Upper lobe of right lung (tissue), 1 donor: ENCODE data around the gene INPP4A. TPM values are rescaled to one million over a fixed set of nuclear protein-coding genes. Genes with fewer than 3 reads are reported as not detected.

Experiments used
- ATAC-seq: fragments of 200-7000 bp; cut with Tn5 transposase; one replicate; pipeline ENCODE4 v1.9.1; 2020; ENCODE audit warnings: mild to moderate bottlenecking, moderate library complexity
- DNase-seq: peaks from one replicate; pipeline ENCODE4 v3.0.0-alpha.2; 2020
- H3K27ac ChIP-seq: fragments of 200-600 bp; one replicate; pipeline ENCODE4 v1.8.0; 2022
- H3K27me3 ChIP-seq: fragments of 200-600 bp; one replicate; pipeline ENCODE4 v1.8.0; 2022; ENCODE audit warnings: mild to moderate bottlenecking
- H3K36me3 ChIP-seq: fragments of 200-600 bp; one replicate; pipeline ENCODE4 v1.8.0; 2022
- H3K4me1 ChIP-seq: fragments of 200-600 bp; one replicate; pipeline ENCODE4 v1.8.0; 2022
- H3K4me3 ChIP-seq: fragments of 200-600 bp; one replicate; pipeline ENCODE4 v1.8.0; 2022; ENCODE audit warnings: mild to moderate bottlenecking
- H3K9me3 ChIP-seq: fragments of 200-600 bp; one replicate; pipeline ENCODE4 v1.8.0; 2022
- CTCF ChIP-seq: fragments of 200-600 bp; IDR thresholded peaks from one replicate; pipeline ENCODE4 v1.8.0; 2022; ENCODE audit warnings: antibody characterized with exemption
- intact Hi-C: fragments of 100-400 bp; cut with DNase I; formaldehyde crosslinking; loops from one replicate; pipeline ENCODE4 v1.11.0; 2022
- total RNA-seq: library from RNA; stranded (reverse); fragmentation: NEBNext Ultra II Directional; extraction: Animal tissue kit (Norgen Biotek cat#: 25700); gene quantifications from one replicate; pipeline ENCODE4 v1.2.1, GENCODE V29; 2021
- donor health status: DM: no; HTN: yes; CAD: no; lungs with severe emphysema.

Gene INPP4A
- total RNA-seq, 1 donor from 2014 or later: 35.0 TPM

- Histone ChIP-seq H3K4me1 (peaks cover 24% of the 10 kb centered on the region), H3K27ac (no peak overlapping the region), H3K4me3 (no peak overlapping the region), H3K27me3 (no peaks in the 10 kb centered on the region), H3K9me3 (no peaks in the 10 kb centered on the region), H3K36me3 (no peaks in the 10 kb centered on the region)
- ATAC-seq (no peak), DNase-seq (no peak)
- no peak for TF ChIP-seq CTCF
- intact Hi-C loops: no loop called here
Measured at GRCh38 chr2:98512699-98513098, 68.0 kb downstream of the INPP4A start.

GRCh38 chr2:98514096-98514639, 69.5 kb downstream of the INPP4A start:
- Histone ChIP-seq H3K4me3 (no peak overlapping the region), H3K9me3 (no peaks in the 10 kb centered on the region), H3K4me1 (peaks cover 19% of the 10 kb centered on the region), H3K36me3 (no peaks in the 10 kb centered on the region), H3K27me3 (no peaks in the 10 kb centered on the region), H3K27ac (no peak overlapping the region)
- ATAC-seq (no peak), DNase-seq (no peak)
- intact Hi-C loops: no loop called here
- no peak for TF ChIP-seq CTCF

GRCh38 chr2:98514879-98515249, 70.2 kb downstream of the INPP4A start:
- DNase-seq: no peak
- H3K27me3 ChIP-seq: no peaks in the 10 kb centered on the region
- no peaks in the 10 kb centered on the region for H3K9me3 ChIP-seq
- no peak overlapping the region for H3K4me3 ChIP-seq
- peaks cover 16% of the 10 kb centered on the region for H3K4me1 ChIP-seq
- no peaks in the 10 kb centered on the region for H3K36me3 ChIP-seq
- ATAC-seq: no peak
- no peak overlapping the region for H3K27ac ChIP-seq
- TF ChIP-seq CTCF: no peak
- intact Hi-C loops: no loop called here

GRCh38 chr2:98515250-98515991, 70.8 kb downstream of the INPP4A start:
- Histone ChIP-seq H3K27ac (no peak overlapping the region), H3K4me3 (no peak overlapping the region), H3K4me1 (peaks cover 16% of the 10 kb centered on the region), H3K27me3 (no peaks in the 10 kb centered on the region), H3K36me3 (no peaks in the 10 kb centered on the region), H3K9me3 (no peaks in the 10 kb centered on the region)
- DNase-seq (no peak), ATAC-seq (no peak)
- TF ChIP-seq CTCF: no peak
- intact Hi-C loops: no loop called here

- no peaks in the 10 kb centered on the region for H3K27me3 ChIP-seq
- DNase-seq (no peak), ATAC-seq (peak; percentile 20)
- no peak overlapping the region for H3K27ac ChIP-seq
- H3K9me3 ChIP-seq: no peaks in the 10 kb centered on the region
- peaks cover 16% of the 10 kb centered on the region for H3K4me1 ChIP-seq
- TF ChIP-seq CTCF: no peak
- peaks cover 11% of the 10 kb centered on the region for H3K36me3 ChIP-seq
- no peak overlapping the region for H3K4me3 ChIP-seq
- intact Hi-C loops: no loop called here
Measured at GRCh38 chr2:98516571-98516970, 71.9 kb downstream of the INPP4A start.
